Suprapubic skin (tissue), 4 donors: ENCODE data around the gene SLC50A1.

Experiments
- CTCF ChIP-seq, 2 donors: fragments of 200-600 bp in 1 of 2; fragments of 450-650 bp in 1 of 2; sonication (generic) in 1 of 2; IDR thresholded peaks; one replicate each; pipeline ENCODE4 v1.5.1; 2016 to 2019; ENCODE audit warnings: antibody characterized with exemption in 2 of 2, mild to moderate bottlenecking in 1 of 2, moderate library complexity in 1 of 2
- EP300 ChIP-seq: sonication (generic); formaldehyde crosslinking; IDR thresholded peaks from one replicate; pipeline ENCODE4 v1.6.1; 2017; ENCODE audit warnings: antibody characterized with exemption
- POLR2A ChIP-seq, 2 donors: fragments of 450-650 bp; IDR thresholded peaks; one replicate each; pipeline ENCODE4 v1.6.1; 2017; ENCODE audit warnings: antibody characterized with exemption in 2 of 2, mild to moderate bottlenecking in 2 of 2, moderate library complexity in 2 of 2
- POLR2AphosphoS5 ChIP-seq, 3 donors: sonication (generic); formaldehyde crosslinking; IDR thresholded peaks; one replicate each; pipeline ENCODE4 v1.6.1; 2017; ENCODE audit warnings: antibody characterized with exemption in 3 of 3

GRCh38 chr1:155182052-155182550 lies 46.4 kb downstream of the SLC50A1 start:
- TF ChIP-seq CTCF (IDR thresholded peaks at IDR 0.05) (no peak), POLR2A (IDR thresholded peaks at IDR 0.05) (no peak), POLR2AphosphoS5 (IDR thresholded peaks at IDR 0.05) (no peak), EP300 (no peak)
